Natural killer cell (primary cell): ENCODE results near the gene COL24A1. TPM values are rescaled to one million over a fixed set of nuclear protein-coding genes. Genes with fewer than 3 reads are reported as not detected.

Experiments
- ATAC-seq, 3 donors: fragments of 150-1000 bp in 2 of 3; fragments of 200-7000 bp in 1 of 3; cut with Tn5 transposase; 1 replicate in 1 of 3; 2 replicates in 2 of 3; pipeline ENCODE4 v1.10.0; 2021; ENCODE audit warnings: mild to moderate bottlenecking in 2 of 3, moderate library complexity in 2 of 3
- DNase-seq, 2 donors: peaks; one replicate each; pipeline versions ENCODE4 v3.0.0 to v3.0.0-alpha.2; 2013 to 2021; ENCODE audit warnings: mixed read lengths in 1 of 2
- H3K27ac ChIP-seq: one replicate; pipeline ENCODE4 v1.5.1; 2013; ENCODE audit warnings: mild to moderate bottlenecking, low read length
- H3K27me3 ChIP-seq: one replicate; pipeline ENCODE4 v1.6.1; 2013; ENCODE audit warnings: low read length; ENCODE audit not compliant: control insufficient read depth, insufficient read depth
- H3K36me3 ChIP-seq: one replicate; pipeline ENCODE4 v1.6.1; 2013; ENCODE audit warnings: low read length; ENCODE audit not compliant: control insufficient read depth, insufficient read depth
- H3K4me1 ChIP-seq: one replicate; pipeline ENCODE4 v1.6.1; 2013; ENCODE audit warnings: low read length; ENCODE audit not compliant: control insufficient read depth, insufficient read depth
- H3K4me3 ChIP-seq: one replicate; pipeline ENCODE4 v1.5.1; 2013; ENCODE audit warnings: low read length
- H3K9me3 ChIP-seq: one replicate; pipeline ENCODE4 v1.6.1; 2013; ENCODE audit warnings: low read length; ENCODE audit not compliant: control insufficient read depth, insufficient read depth
- H3K27ac Mint-ChIP-seq, 2 donors: one replicate each; pipeline ENCODE4 v1.8.0; 2022; ENCODE audit warnings: mild to moderate bottlenecking in 2 of 2, mixed read lengths in 2 of 2, moderate library complexity in 1 of 2
- H3K27me3 Mint-ChIP-seq, 2 donors: one replicate each; pipeline ENCODE4 v1.8.0; 2022; ENCODE audit warnings: low read depth in 2 of 2, mixed read lengths in 2 of 2
- H3K36me3 Mint-ChIP-seq: one replicate; pipeline ENCODE4 v1.8.0; 2022; ENCODE audit warnings: mixed read lengths
- H3K4me1 Mint-ChIP-seq, 2 donors: one replicate each; pipeline ENCODE4 v1.8.0; 2022; ENCODE audit warnings: mixed read lengths in 2 of 2
- H3K4me3 Mint-ChIP-seq: one replicate; pipeline ENCODE4 v1.8.0; 2022; ENCODE audit warnings: mild to moderate bottlenecking, moderate library complexity, mixed read lengths
- H3K9me3 Mint-ChIP-seq, 2 donors: one replicate each; pipeline ENCODE4 v1.8.0; 2022; ENCODE audit warnings: mixed read lengths in 2 of 2
- WGBS: methylation state at CpG from one replicate; pipeline ENCODE4 v1.1.7; 2013; ENCODE audit warnings: missing lambda C conversion rate; ENCODE audit not compliant: insufficient coverage; 5-methylcytosine and 5-hydroxymethylcytosine counted together
- intact Hi-C: fragments of 100-400 bp; cut with micrococcal nuclease; formaldehyde crosslinking; loops from one replicate; pipeline ENCODE4 v1.14.2; 2022
- total RNA-seq, 4 donors: library from RNA; stranded (reverse); fragments of 120-200 nt in 1 of 4; gene quantifications; one replicate each; pipeline versions ENCODE4 v1.2.3 to v1.2.4, GENCODE V29; 2013 to 2022
- TF ChIP-seq, protein P1 (sequence below): fragments of 200-600 bp; IDR thresholded peaks from one replicate; pipeline ENCODE4 v1.8.0; 2022; ENCODE audit warnings: antibody characterized with exemption

COL24A1 gene
- total RNA-seq, 3 donors from 2014 or later (not counting 1 experiment from before 2014, with no cell fraction given): 0.20 to 0.54 (median 0.54) TPM

DNA sequence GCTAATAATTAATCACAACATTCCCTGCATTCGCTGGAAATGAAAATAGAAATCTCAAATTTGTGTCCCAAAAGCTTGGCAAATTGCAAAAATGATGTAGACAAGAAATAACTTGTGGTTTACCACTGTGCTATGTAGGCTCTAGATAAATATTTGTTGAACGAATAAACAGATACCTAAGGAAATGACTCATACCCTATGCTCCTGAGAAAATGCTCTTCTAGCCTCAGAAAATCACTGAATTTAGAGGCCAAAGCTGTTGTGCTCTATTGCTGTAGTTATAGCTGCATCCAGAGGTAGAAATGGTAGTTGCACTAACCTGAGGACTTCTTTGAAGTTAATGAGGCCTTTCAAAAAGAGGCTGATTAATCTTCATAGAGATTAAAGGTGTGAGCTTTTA lies 306.3 kb downstream of the COL24A1 start:
- Mint-ChIP-seq H3K36me3 (no peaks in the 10 kb centered on the region), H3K4me3 (no peak overlapping the region), H3K27me3 (no peaks in the 10 kb centered on the region), H3K4me1 (no peaks in the 10 kb centered on the region), H3K9me3 (peaks cover 0 to 2% of the 10 kb centered on the region in 2 donors), H3K27ac (no peak overlapping the region)
- DNase-seq (no peak), ATAC-seq (no peak)
- TF ChIP-seq, protein P1, sequence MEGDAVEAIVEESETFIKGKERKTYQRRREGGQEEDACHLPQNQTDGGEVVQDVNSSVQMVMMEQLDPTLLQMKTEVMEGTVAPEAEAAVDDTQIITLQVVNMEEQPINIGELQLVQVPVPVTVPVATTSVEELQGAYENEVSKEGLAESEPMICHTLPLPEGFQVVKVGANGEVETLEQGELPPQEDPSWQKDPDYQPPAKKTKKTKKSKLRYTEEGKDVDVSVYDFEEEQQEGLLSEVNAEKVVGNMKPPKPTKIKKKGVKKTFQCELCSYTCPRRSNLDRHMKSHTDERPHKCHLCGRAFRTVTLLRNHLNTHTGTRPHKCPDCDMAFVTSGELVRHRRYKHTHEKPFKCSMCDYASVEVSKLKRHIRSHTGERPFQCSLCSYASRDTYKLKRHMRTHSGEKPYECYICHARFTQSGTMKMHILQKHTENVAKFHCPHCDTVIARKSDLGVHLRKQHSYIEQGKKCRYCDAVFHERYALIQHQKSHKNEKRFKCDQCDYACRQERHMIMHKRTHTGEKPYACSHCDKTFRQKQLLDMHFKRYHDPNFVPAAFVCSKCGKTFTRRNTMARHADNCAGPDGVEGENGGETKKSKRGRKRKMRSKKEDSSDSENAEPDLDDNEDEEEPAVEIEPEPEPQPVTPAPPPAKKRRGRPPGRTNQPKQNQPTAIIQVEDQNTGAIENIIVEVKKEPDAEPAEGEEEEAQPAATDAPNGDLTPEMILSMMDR: no peak
- intact Hi-C loops: no loop called here
- WGBS: no CpG with 5 or more reads among the region's 2 CpGs
- H3K27ac ChIP-seq: no peak overlapping the region
- no peak overlapping the region for H3K4me3 ChIP-seq
- H3K27me3 ChIP-seq: no peaks in the 10 kb centered on the region
- no peaks in the 10 kb centered on the region for H3K36me3 ChIP-seq
- no peaks in the 10 kb centered on the region for H3K9me3 ChIP-seq
- no peaks in the 10 kb centered on the region for H3K4me1 ChIP-seq

DNA sequence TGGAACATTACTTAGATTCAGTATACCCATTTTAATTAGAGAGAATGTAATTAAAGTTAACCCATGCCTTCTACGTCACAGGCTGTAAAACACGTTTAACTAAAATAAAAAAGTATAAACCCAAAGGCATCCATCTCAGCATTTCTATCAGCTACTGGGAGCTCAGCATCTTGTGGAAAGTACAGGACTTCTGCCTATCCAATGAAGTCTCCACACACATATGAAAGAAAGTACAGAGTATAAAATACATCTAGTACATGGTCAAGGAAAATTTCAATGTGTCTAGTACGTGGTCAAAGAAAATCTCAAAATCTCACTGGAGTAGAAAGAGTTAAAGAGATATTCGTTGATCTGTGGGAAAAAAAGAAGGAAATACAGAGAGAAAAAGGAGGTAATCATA lies 306.9 kb downstream of the COL24A1 start:
- no peaks in the 10 kb centered on the region for H3K27me3 Mint-ChIP-seq
- DNase-seq (no peak), ATAC-seq (no peak)
- no peaks in the 10 kb centered on the region for H3K36me3 ChIP-seq
- no peak overlapping the region for H3K4me3 ChIP-seq
- no peak overlapping the region for H3K27ac Mint-ChIP-seq
- H3K9me3 Mint-ChIP-seq: peaks cover 0 to 2% of the 10 kb centered on the region in 2 donors
- H3K9me3 ChIP-seq: no peaks in the 10 kb centered on the region
- H3K4me1 Mint-ChIP-seq: no peaks in the 10 kb centered on the region
- H3K36me3 Mint-ChIP-seq: no peaks in the 10 kb centered on the region
- WGBS: no CpG with 5 or more reads among the region's 4 CpGs
- H3K27me3 ChIP-seq: no peaks in the 10 kb centered on the region
- intact Hi-C loops: no loop called here
- H3K4me1 ChIP-seq: no peaks in the 10 kb centered on the region
- no peak overlapping the region for H3K4me3 Mint-ChIP-seq
- TF ChIP-seq, protein P1: no peak
- no peak overlapping the region for H3K27ac ChIP-seq

DNA sequence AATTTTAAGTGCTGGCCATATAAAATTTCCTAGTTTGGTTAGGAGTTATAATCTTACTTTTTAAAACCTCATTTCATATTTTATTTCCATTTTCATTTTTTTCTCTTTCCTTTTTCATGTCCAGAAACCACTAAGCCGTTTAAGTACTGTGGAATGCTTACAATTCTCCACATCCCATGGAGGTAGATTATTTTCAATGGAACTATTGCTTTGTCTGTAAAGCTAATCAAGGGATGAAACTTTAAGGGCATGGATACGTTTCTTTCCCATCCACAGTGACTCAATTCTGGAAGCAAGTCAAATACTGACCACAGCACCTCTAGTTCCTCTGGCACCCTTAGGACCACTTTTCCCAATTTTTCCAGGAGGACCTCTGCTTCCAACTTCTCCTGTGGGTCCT lies 309.2 kb downstream of the COL24A1 start:
- no peaks in the 10 kb centered on the region for H3K36me3 ChIP-seq
- H3K4me3 ChIP-seq: no peak overlapping the region
- DNase-seq (no peak), ATAC-seq (no peak)
- peaks cover 0 to 2% of the 10 kb centered on the region in 2 donors for H3K9me3 Mint-ChIP-seq
- no peaks in the 10 kb centered on the region for H3K4me1 ChIP-seq
- no peak overlapping the region for H3K27ac Mint-ChIP-seq
- H3K27ac ChIP-seq: no peak overlapping the region
- TF ChIP-seq, protein P1: no peak
- H3K27me3 Mint-ChIP-seq: no peaks in the 10 kb centered on the region
- intact Hi-C loops: no loop called here
- H3K4me3 Mint-ChIP-seq: no peak overlapping the region
- H3K4me1 Mint-ChIP-seq: no peaks in the 10 kb centered on the region
- no peaks in the 10 kb centered on the region for H3K36me3 Mint-ChIP-seq
- H3K27me3 ChIP-seq: no peaks in the 10 kb centered on the region
- H3K9me3 ChIP-seq: no peaks in the 10 kb centered on the region
- 54% methylated on average over 1 of the region's 2 CpGs for WGBS

DNA sequence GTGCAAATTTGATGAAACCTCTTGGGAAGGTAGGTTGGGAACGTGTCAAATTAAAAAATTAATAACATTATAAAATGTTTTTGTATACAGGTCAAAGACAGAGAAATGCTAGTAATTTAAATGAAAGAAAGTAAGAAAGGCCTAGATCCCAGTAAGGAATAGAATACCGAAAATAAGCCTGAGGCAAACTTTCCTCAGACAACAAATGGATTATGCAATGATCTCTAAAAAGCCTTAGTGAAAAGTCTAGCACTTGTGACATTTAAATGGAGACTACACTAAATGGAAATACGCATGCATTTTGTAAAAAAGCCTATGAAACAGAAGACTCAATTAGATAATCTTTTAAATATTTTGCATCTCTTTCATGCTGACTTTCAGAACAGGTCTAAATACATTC lies 309.9 kb downstream of the COL24A1 start:
- Mint-ChIP-seq H3K4me3 (no peak overlapping the region), H3K9me3 (peaks cover 0 to 2% of the 10 kb centered on the region in 2 donors), H3K27ac (no peak overlapping the region), H3K4me1 (no peaks in the 10 kb centered on the region), H3K27me3 (no peaks in the 10 kb centered on the region), H3K36me3 (no peaks in the 10 kb centered on the region)
- no peaks in the 10 kb centered on the region for H3K36me3 ChIP-seq
- no peaks in the 10 kb centered on the region for H3K9me3 ChIP-seq
- no peaks in the 10 kb centered on the region for H3K27me3 ChIP-seq
- no peak overlapping the region for H3K4me3 ChIP-seq
- ATAC-seq: no peak
- no peaks in the 10 kb centered on the region for H3K4me1 ChIP-seq
- WGBS: 95% methylated on average over 2 of the region's 3 CpGs
- no peak overlapping the region for H3K27ac ChIP-seq
- intact Hi-C loops: no loop called here
- DNase-seq: no peak
- TF ChIP-seq, protein P1: no peak
